ENCODE measurements around the gene IER3IP1.

The IER3IP1 gene

DNA sequence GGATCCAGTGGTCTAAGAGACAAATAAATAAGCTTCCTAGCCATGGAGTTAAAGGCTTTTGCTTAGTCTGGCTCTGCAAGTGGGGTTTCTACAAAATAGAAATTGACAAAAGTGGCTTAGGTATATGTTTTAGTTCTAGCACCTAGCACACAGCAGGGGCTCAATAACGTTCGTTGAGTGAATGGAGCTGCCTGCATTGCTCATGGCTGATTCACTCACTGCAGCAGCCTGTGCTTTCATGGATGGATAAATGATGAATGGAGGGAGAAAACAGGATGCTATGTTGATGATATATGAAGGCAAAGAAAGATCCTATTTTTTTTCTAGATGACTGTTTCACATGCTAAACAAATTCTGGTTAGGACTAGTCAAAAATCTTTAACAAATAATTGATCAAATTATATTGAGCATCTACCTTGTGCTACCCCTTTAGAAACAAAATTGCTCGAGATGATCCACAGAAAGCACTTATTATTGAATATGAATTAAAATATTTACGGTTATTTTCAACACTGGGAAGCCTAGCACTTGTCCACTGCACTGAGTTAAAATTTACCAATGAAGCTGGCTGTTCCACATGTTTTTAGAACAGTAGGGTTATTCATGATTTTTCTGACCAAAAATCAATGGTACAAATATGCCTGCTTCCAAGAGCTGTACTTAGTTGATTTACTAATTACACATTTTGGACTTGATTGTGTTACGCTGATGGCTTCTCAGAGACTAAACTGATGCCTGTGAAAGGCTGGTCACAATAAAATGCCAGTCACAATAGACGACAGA is 65.5 kb downstream of the IER3IP1 start:
- TF ChIP-seq EP300 (IDR thresholded peaks at IDR 0.05; ENCODE audit: borderline replicate concordance), result no peak

- TF ChIP-seq EP300 (IDR thresholded peaks at IDR 0.05; ENCODE audit: borderline replicate concordance) (no peak), FOXM1 (IDR thresholded peaks at IDR 0.05; ENCODE audit: borderline replicate concordance, low read depth) (no peak), RAD21 (IDR thresholded peaks at IDR 0.05; ENCODE audit: low read depth) (no peak), EGR1 (IDR thresholded peaks at IDR 0.05) (no peak), YY1 (IDR thresholded peaks at IDR 0.05; ENCODE audit: low read depth) (no peak)
- TF ChIP-seq, protein P1, sequence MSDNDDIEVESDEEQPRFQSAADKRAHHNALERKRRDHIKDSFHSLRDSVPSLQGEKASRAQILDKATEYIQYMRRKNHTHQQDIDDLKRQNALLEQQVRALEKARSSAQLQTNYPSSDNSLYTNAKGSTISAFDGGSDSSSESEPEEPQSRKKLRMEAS (IDR thresholded peaks at IDR 0.05), result no peak
These were observed 66.4 kb downstream of the IER3IP1 start for GRCh38 chr18:47109720-47110119.

DNA sequence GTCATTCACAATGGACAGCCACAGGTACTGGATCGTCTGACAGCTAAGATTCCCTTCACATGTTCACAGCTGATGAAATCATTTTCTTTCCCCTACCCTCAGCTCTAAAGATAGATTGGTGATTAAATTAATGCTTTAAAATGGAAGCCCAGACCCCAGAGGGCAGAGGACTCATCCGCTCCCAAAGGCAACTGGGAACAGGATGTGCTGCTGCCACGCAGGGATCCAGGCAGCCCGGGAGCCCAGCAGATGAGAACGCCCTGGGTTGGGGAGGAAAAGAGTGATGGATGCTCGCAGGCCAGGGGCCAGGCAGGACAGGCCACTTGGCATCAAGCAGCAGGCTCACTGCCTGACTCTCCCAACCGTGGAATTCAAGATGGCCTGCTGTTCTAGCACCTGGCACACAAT is 67.2 kb downstream of the IER3IP1 start:
- TF ChIP-seq NFIC (IDR thresholded peaks at IDR 0.05) (no peak), ZBTB7A (IDR thresholded peaks at IDR 0.05; ENCODE audit: low read depth) (no peak), CEBPB (IDR thresholded peaks at IDR 0.05) (no peak), RAD21 (IDR thresholded peaks at IDR 0.05; ENCODE audit: low read depth) (no peak), USF1 (IDR thresholded peaks at IDR 0.05) (no peak), EP300 (IDR thresholded peaks at IDR 0.05; ENCODE audit: borderline replicate concordance) (no peak), TAF1 (IDR thresholded peaks at IDR 0.05; ENCODE audit: low read depth) (no peak), TEAD4 (IDR thresholded peaks at IDR 0.05) (no peak), YY1 (IDR thresholded peaks at IDR 0.05; ENCODE audit: low read depth) (no peak), FOXM1 (IDR thresholded peaks at IDR 0.05; ENCODE audit: borderline replicate concordance, low read depth) (no peak), CREB1 (IDR thresholded peaks at IDR 0.05; ENCODE audit: low read depth) (no peak), TCF12 (IDR thresholded peaks at IDR 0.05; ENCODE audit: low read depth) (no peak), EGR1 (IDR thresholded peaks at IDR 0.05) (no peak)
- TF ChIP-seq, protein P1 (IDR thresholded peaks at IDR 0.05), result no peak
- TF ChIP-seq, protein P2, sequence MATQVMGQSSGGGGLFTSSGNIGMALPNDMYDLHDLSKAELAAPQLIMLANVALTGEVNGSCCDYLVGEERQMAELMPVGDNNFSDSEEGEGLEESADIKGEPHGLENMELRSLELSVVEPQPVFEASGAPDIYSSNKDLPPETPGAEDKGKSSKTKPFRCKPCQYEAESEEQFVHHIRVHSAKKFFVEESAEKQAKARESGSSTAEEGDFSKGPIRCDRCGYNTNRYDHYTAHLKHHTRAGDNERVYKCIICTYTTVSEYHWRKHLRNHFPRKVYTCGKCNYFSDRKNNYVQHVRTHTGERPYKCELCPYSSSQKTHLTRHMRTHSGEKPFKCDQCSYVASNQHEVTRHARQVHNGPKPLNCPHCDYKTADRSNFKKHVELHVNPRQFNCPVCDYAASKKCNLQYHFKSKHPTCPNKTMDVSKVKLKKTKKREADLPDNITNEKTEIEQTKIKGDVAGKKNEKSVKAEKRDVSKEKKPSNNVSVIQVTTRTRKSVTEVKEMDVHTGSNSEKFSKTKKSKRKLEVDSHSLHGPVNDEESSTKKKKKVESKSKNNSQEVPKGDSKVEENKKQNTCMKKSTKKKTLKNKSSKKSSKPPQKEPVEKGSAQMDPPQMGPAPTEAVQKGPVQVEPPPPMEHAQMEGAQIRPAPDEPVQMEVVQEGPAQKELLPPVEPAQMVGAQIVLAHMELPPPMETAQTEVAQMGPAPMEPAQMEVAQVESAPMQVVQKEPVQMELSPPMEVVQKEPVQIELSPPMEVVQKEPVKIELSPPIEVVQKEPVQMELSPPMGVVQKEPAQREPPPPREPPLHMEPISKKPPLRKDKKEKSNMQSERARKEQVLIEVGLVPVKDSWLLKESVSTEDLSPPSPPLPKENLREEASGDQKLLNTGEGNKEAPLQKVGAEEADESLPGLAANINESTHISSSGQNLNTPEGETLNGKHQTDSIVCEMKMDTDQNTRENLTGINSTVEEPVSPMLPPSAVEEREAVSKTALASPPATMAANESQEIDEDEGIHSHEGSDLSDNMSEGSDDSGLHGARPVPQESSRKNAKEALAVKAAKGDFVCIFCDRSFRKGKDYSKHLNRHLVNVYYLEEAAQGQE (IDR thresholded peaks at IDR 0.05; ENCODE audit: low read depth), result no peak

- TF ChIP-seq EGR1 (IDR thresholded peaks at IDR 0.05), result no peak
- no peak for TF ChIP-seq TAF1 (IDR thresholded peaks at IDR 0.05; ENCODE audit: low read depth)
- TF ChIP-seq, protein P2 (IDR thresholded peaks at IDR 0.05; ENCODE audit: low read depth), result no peak
- TF ChIP-seq ZBTB7A (IDR thresholded peaks at IDR 0.05; ENCODE audit: low read depth), result no peak
- TF ChIP-seq TEAD4 (IDR thresholded peaks at IDR 0.05), result no peak
- TF ChIP-seq USF1 (IDR thresholded peaks at IDR 0.05), result no peak
- TF ChIP-seq YY1 (IDR thresholded peaks at IDR 0.05; ENCODE audit: low read depth), result no peak
- TF ChIP-seq CEBPB (IDR thresholded peaks at IDR 0.05), result no peak
- TF ChIP-seq EP300 (IDR thresholded peaks at IDR 0.05; ENCODE audit: borderline replicate concordance), result no peak
- TF ChIP-seq FOXM1 (IDR thresholded peaks at IDR 0.05; ENCODE audit: borderline replicate concordance, low read depth), result no peak
- no peak for TF ChIP-seq CREB1 (IDR thresholded peaks at IDR 0.05; ENCODE audit: low read depth)
- TF ChIP-seq RAD21 (IDR thresholded peaks at IDR 0.05; ENCODE audit: low read depth), result no peak
- TF ChIP-seq TCF12 (IDR thresholded peaks at IDR 0.05; ENCODE audit: low read depth), result no peak
- TF ChIP-seq, protein P1 (IDR thresholded peaks at IDR 0.05), result no peak
- no peak for TF ChIP-seq NFIC (IDR thresholded peaks at IDR 0.05)
These were observed 67.8 kb downstream of the IER3IP1 start for GRCh38 chr18:47108373-47108772.

Measured in Ishikawa (cell line).